GM12878 (cell line): ENCODE measurements around the gene CENPX. TPM values are rescaled to one million over a fixed set of nuclear protein-coding genes. Genes with fewer than 3 reads are reported as not detected.

Experiments
- ATAC-seq: fragments of 200-7000 bp; cut with Tn5 transposase; 3 replicates; pipeline ENCODE4 v1.9.1; 2020; ENCODE audit warnings: mild to moderate bottlenecking, moderate library complexity
- Bru-seq: library from RNA; stranded (reverse); fragments of 400-500 nt; gene quantifications from one replicate; lab custom pipeline; 2021; lab: Mats Ljungman, UMichigan
- BruChase-seq, 2 experiments: library from RNA; stranded (reverse); fragments of 400-500 nt; gene quantifications; one replicate each; lab custom pipeline; 2021; lab: Mats Ljungman, UMichigan
- BruUV-seq: library from RNA; stranded (reverse); fragments of 400-500 nt; replicated peaks from 2 replicates; lab custom pipeline; 2021; lab: Mats Ljungman, UMichigan
- CTCF ChIA-PET: fragments of 300-600 bp; sonication (Branson Sonifier 250); formaldehyde crosslinking; extraction: SDS; loops from one replicate; lab custom pipeline; 2021; ENCODE audit warnings: inconsistent platforms; lab: Yijun Ruan, JAX
- POLR2A ChIA-PET: fragments of 350-600 bp; formaldehyde crosslinking; extraction: SDS; loops from one replicate; lab custom pipeline; 2021; ENCODE audit warnings: inconsistent platforms; lab: Charles Lee
- RAD21 ChIA-PET: fragments of 300-600 bp; sonication (Branson Sonifier 250); formaldehyde crosslinking; loops from one replicate; lab custom pipeline; 2023; ENCODE audit warnings: antibody characterized with exemption; ENCODE audit not compliant: unreplicated experiment; lab: Charles Lee
- SMC1A ChIA-PET: fragments of 300-600 bp; sonication (Branson Sonifier 250); formaldehyde crosslinking; loops from one replicate; lab custom pipeline; 2023; ENCODE audit not compliant: unreplicated experiment, uncharacterized antibody; lab: Charles Lee
- DNase-seq: peaks from one replicate; pipeline ENCODE4 v3.0.0-alpha.2; 2011; ENCODE audit warnings: low read depth, low spot score
- FAIRE-seq: peaks from 3 replicates; lab custom pipeline; 2011; peaks lifted over from hg19 to GRCh38; lab: Jason Lieb, UNC
- H2AFZ ChIP-seq: 2 replicates; pipeline ENCODE4 v1.6.0; 2011; ENCODE audit warnings: low read depth, low read length, control low read depth; ENCODE audit not compliant: control insufficient read depth
- H3K27ac ChIP-seq: 2 replicates; pipeline ENCODE4 v1.5.1; 2011; ENCODE audit warnings: control low read depth; ENCODE audit not compliant: control insufficient read depth, insufficient read depth
- H3K27me3 ChIP-seq, 2 experiments: replicated peaks in 1 of 2; 2 replicates each; pipeline versions ENCODE4 v1.6.0 to v1.6.1; 2011; ENCODE audit warnings: low read length in 1 of 2; ENCODE audit not compliant: control insufficient read depth in 2 of 2, insufficient read depth in 2 of 2
- H3K36me3 ChIP-seq, 2 experiments: 2 replicates each; pipeline ENCODE4 v1.5.1; 2011; ENCODE audit warnings: low read length in 1 of 2; ENCODE audit not compliant: control insufficient read depth in 2 of 2, insufficient read depth in 2 of 2
- H3K4me1 ChIP-seq: 2 replicates; pipeline ENCODE4 v1.6.1; 2011; ENCODE audit warnings: mild to moderate bottlenecking, low read length, moderate library complexity, mixed read lengths; ENCODE audit not compliant: control insufficient read depth, insufficient read depth
- H3K4me2 ChIP-seq: 2 replicates; pipeline ENCODE4 v1.6.0; 2011; ENCODE audit warnings: control low read depth; ENCODE audit not compliant: control insufficient read depth, insufficient read depth
- H3K4me3 ChIP-seq: fragments of 200-600 bp; sonication (generic); 2 replicates; pipeline ENCODE4 v1.5.1; 2016
- H3K79me2 ChIP-seq: 2 replicates; pipeline ENCODE4 v1.6.0; 2011; ENCODE audit warnings: low read length; ENCODE audit not compliant: control insufficient read depth, insufficient read depth
- H3K9ac ChIP-seq: 2 replicates; pipeline ENCODE4 v1.8.0; 2011; ENCODE audit warnings: low read length, control low read depth, mixed read lengths; ENCODE audit not compliant: control insufficient read depth, insufficient read depth
- H3K9me3 ChIP-seq: replicated peaks from 3 replicates; pipeline ENCODE4 v1.5.1; 2011; ENCODE audit warnings: mild to moderate bottlenecking, low read length; ENCODE audit not compliant: control insufficient read depth, insufficient read depth
- H4K20me1 ChIP-seq: 2 replicates; pipeline ENCODE4 v1.6.0; 2011; ENCODE audit not compliant: control insufficient read depth, insufficient read depth
- CBFB ChIP-seq: IDR thresholded peaks from 2 replicates; pipeline ENCODE4 v1.6.1; 2016; ENCODE audit warnings: antibody characterized with exemption, low read depth
- E4F1 ChIP-seq: fragments of 450-650 bp; IDR thresholded peaks from 2 replicates; pipeline ENCODE4 v1.6.1; 2018; ENCODE audit warnings: borderline replicate concordance, mild to moderate bottlenecking; ENCODE audit not compliant: partially characterized antibody
- EGR1 ChIP-seq, 2 experiments: IDR thresholded peaks; 1 replicate in 1 of 2; 2 replicates in 1 of 2; pipeline ENCODE4 v1.6.1; 2011 to 2012; ENCODE audit warnings: low read depth in 2 of 2, low read length in 2 of 2, borderline replicate concordance in 1 of 2, mild to moderate bottlenecking in 1 of 2, moderate library complexity in 1 of 2
- MYB ChIP-seq: fragments of 150-350 bp; IDR thresholded peaks from 2 replicates; pipeline ENCODE4 v1.6.1; 2014; ENCODE audit warnings: mild to moderate bottlenecking, low read depth, low read length, borderline replicate concordance
- NKRF ChIP-seq: fragments of 450-650 bp; conservative IDR thresholded peaks from 2 replicates; pipeline ENCODE4 v1.6.1; 2017; ENCODE audit warnings: mild to moderate bottlenecking, moderate library complexity
- PBX3 ChIP-seq: IDR thresholded peaks from 2 replicates; pipeline ENCODE4 v1.6.1; 2011; ENCODE audit warnings: mild to moderate bottlenecking, low read depth, low read length, moderate library complexity; ENCODE audit not compliant: insufficient replicate concordance
- POLR2AphosphoS5 ChIP-seq: IDR thresholded peaks from 2 replicates; pipeline ENCODE4 v1.6.1; 2011; ENCODE audit warnings: mild to moderate bottlenecking, low read length, inconsistent platforms
- RUNX3 ChIP-seq: IDR thresholded peaks from 2 replicates; pipeline ENCODE4 v1.6.1; 2012; ENCODE audit warnings: low read length, inconsistent platforms
- SIX5 ChIP-seq: IDR thresholded peaks from 2 replicates; pipeline ENCODE4 v1.6.1; 2011; ENCODE audit warnings: mild to moderate bottlenecking, low read depth, low read length, moderate library complexity; ENCODE audit not compliant: severe bottlenecking
- TARDBP ChIP-seq: IDR thresholded peaks from 2 replicates; pipeline ENCODE4 v1.6.1; 2016; ENCODE audit warnings: borderline replicate concordance
- WGBS: methylation state at CpG from one replicate; pipeline ENCODE4 v1.1.6; 2016; ENCODE audit warnings: low lambda C conversion rate; ENCODE audit not compliant: insufficient replicate concordance, insufficient coverage; ENCODE audit errors: missing lambda C conversion rate; 5-methylcytosine and 5-hydroxymethylcytosine counted together
- in situ Hi-C: fragments of 300-500 bp; cut with MboI; formaldehyde crosslinking; loops from 9 replicates; pipeline ENCODE4 v1.14.3; 2018; ENCODE audit warnings: mixed read lengths
- intact Hi-C: fragments of 100-400 bp; cut with micrococcal nuclease; formaldehyde crosslinking; loops from one replicate; pipeline ENCODE4 v1.14.2; 2022; ENCODE audit not compliant: unreplicated experiment
- long read RNA-seq, 2 experiments: library from polyadenylated mRNA; unstranded; transcript quantifications; one replicate each; pipeline ENCODE4 v2.0.0, GENCODE V29; 2019 to 2020
- polyA minus RNA-seq, 3 experiments: library from RNA; depleted of rRNA, polyadenylated mRNA; stranded (reverse); fragments of >200 nt; gene quantifications; 2 replicates each; pipeline ENCODE4 v1.2.3, GENCODE V29; 2011
- polyA plus RNA-seq, 11 experiments: library from polyadenylated mRNA; depleted of rRNA in 4 of 11; unstranded in 6 of 11; stranded (reverse) in 5 of 11; fragments of >200 nt; fragmentation: Nextera tagmentation in 4 of 11; fragmentation: Illumina TruSeq in 1 of 11; extraction: Ambion mirVana in 4 of 11; extraction: Trizol in 1 of 11; gene quantifications; 1 replicate in 1 of 11; 2 replicates in 10 of 11; pipeline versions ENCODE4 v1.2.1 to v1.2.3, GENCODE V29; 2011 to 2016; ENCODE audit warnings: inconsistent platforms in 2 of 11, missing spikeins in 2 of 11, low read depth in 1 of 11
- total RNA-seq, 4 experiments: library from RNA; depleted of rRNA in 3 of 4; stranded (reverse); fragments of >200 nt in 3 of 4; fragmentation: Illumina TruSeq in 1 of 4; extraction: Trizol in 1 of 4; gene quantifications; 2 replicates each; pipeline versions ENCODE4 v1.2.1 to v1.2.3, GENCODE V29; 2013 to 2021

Gene CENPX
- total RNA-seq (2013; cell fraction: nucleolus; rRNA removed): 11.1 and 12.5 TPM in 2 replicates
- 84.0 and 101 TPM in 2 replicates for total RNA-seq (2014; rRNA removed)
- 36.1 and 39.4 TPM in 2 replicates for total RNA-seq (2014; rRNA removed; fragmentation: Illumina TruSeq; extraction: Trizol)
- total RNA-seq (2021): 84.0 and 89.0 TPM in 2 replicates
- polyA plus RNA-seq (2011; ENCODE audit: low read depth): 25.7 TPM
- 29.3 and 54.8 TPM in 2 replicates for polyA plus RNA-seq (2011; rRNA removed)
- polyA plus RNA-seq (2011; cell fraction: cytosol; rRNA removed): 67.3 and 105 TPM in 2 replicates
- polyA plus RNA-seq (2011; cell fraction: nucleus; rRNA removed): 77.9 and 82.8 TPM in 2 replicates
- 34.3 and 37.6 TPM in 2 replicates for polyA plus RNA-seq (2012)
- polyA plus RNA-seq (2014; fragmentation: Illumina TruSeq; extraction: Trizol): 4.1 and 26.8 TPM in 2 replicates
- polyA plus RNA-seq (2014; fragmentation: Nextera tagmentation; extraction: Ambion mirVana): 10 to 100 TPM; 11.7 to 39.3 TPM
- polyA plus RNA-seq (2014; rRNA removed): 111 and 113 TPM in 2 replicates
- 100 to 1,000 TPM; 181 to 182 TPM for polyA plus RNA-seq (2016; fragmentation: Nextera tagmentation; extraction: Ambion mirVana)
- 10.0 and 21.6 TPM in 2 replicates for polyA minus RNA-seq (2011; rRNA and poly(A)+ RNA removed)
- 10.6 and 11.4 TPM in 2 replicates for polyA minus RNA-seq (2011; cell fraction: cytosol; rRNA and poly(A)+ RNA removed)
- 12.7 and 15.8 TPM in 2 replicates for polyA minus RNA-seq (2011; cell fraction: nucleus; rRNA and poly(A)+ RNA removed)
- percentile 55 among the genes with signal in this experiment for Bru-seq, nascent RNA
- percentile 65 among the genes with signal in this experiment for BruChase-seq, experiment 1, labeled RNA remaining after a 6-hour chase
- BruChase-seq, experiment 2, labeled RNA remaining after a 2-hour chase: percentile 60 among the genes with signal in this experiment
- long read RNA-seq, experiment 1, transcript CENPX-206 (4 exons, 710 nt): minor isoform, 5 of 72 reads
- long read RNA-seq, experiment 1, transcript CENPX-201 (4 exons, 751 nt): minor isoform, 17 of 72 reads
- long read RNA-seq, experiment 1, transcript CENPX-202 (5 exons, 805 nt): major isoform, 30 of 72 reads
- long read RNA-seq, experiment 1, partial matches to known transcripts: 3 of 72 reads
- long read RNA-seq, experiment 1, other reads (novel, unspliced or antisense): 6 of 72 reads
- long read RNA-seq, experiment 2, transcript CENPX-202 (5 exons, 805 nt): major isoform, 32 of 112 reads
- long read RNA-seq, experiment 2, transcript CENPX-208 (5 exons, 799 nt): minor isoform, 9 of 112 reads
- long read RNA-seq, experiment 2, transcript CENPX-210 (5 exons, 730 nt): minor isoform, 7 of 112 reads
- long read RNA-seq, experiment 2, transcript CENPX-201 (4 exons, 751 nt): minor isoform, 30 of 112 reads
- long read RNA-seq, experiment 2, partial matches to known transcripts: 14 of 112 reads
- long read RNA-seq, experiment 2, other reads (novel, unspliced or antisense): 9 of 112 reads

- Histone ChIP-seq H3K4me2 (peak within 1 kb of the TSS; percentile 96), H4K20me1 (no peaks in the 10 kb centered on the region), H3K27me3 (no peaks in the 10 kb centered on the region), H3K9ac (peak within 1 kb of the TSS; percentile 85), H3K27ac (peak within 1 kb of the TSS; percentile 69), H3K4me1 (peaks cover 14% of the 10 kb centered on the region), H3K36me3 (no peaks in the 10 kb centered on the region; a peak in 2 of 4 replicates), H3K4me3 (peak within 1 kb of the TSS; percentile 95), H3K9me3 (no peaks in the 10 kb centered on the region), H3K79me2 (peaks cover 26% of the 10 kb centered on the region), H2AFZ (peak within 1 kb of the TSS; percentile 94)
- DNase-seq (no peak), FAIRE-seq (no peak), ATAC-seq (no peak)
- SMC1A ChIA-PET: interaction anchor here (0.9 to 1.8 kb wide), 7 partner anchors 15 to 287 kb away, joined by 3 to 9 read pairs (median 4); partner anchors contain the start of gene DCXR
- WGBS: 1% methylated on average over 44 of the region's 64 CpGs
- RAD21 ChIA-PET: interaction anchor here (0.6 to 4.4 kb wide), 8 partner anchors 12 to 132 kb away, joined by 3 to 68 read pairs (median 6); partner anchors contain the start of genes DCXR and NOTUM
- in situ Hi-C loops (no loop called here), intact Hi-C loops (loop anchor here (5.0 kb wide), 1 partner anchor 160 kb away; the partner anchor contains the start of gene P4HB)
- POLR2A ChIA-PET: interaction anchor here (0.6 to 2.6 kb wide), 10 partner anchors 15 to 189 kb away, joined by 3 to 13 read pairs (median 4); partner anchors contain the start of genes ALYREF, ANAPC11, DCXR and FASN
- BruUV-seq: TSS peak; percentile 75
- CTCF ChIA-PET: interaction anchor here (0.6 to 5.0 kb wide), 12 partner anchors 12 to 288 kb away, joined by 3 to 89 read pairs (median 5); partner anchors contain the start of genes DCXR and NOTUM
- TF ChIP-seq MYB (no peak), E4F1 (no peak), TARDBP (no peak), PBX3 (no peak), EGR1 (IDR thresholded peaks at IDR 0.05; ENCODE audit: borderline replicate concordance in 1 of 2, low read depth in 2 of 2, low read length in 2 of 2) (0 out of 3 replicates have a peak, but pooled peaks of 1 of the 2 experiments have one; percentile 14), CBFB (0 out of 2 replicates have a peak, but pooled peaks have one; percentile 16), POLR2AphosphoS5 (peak; percentile 37; the same call in 1 of the 2 replicates), SIX5 (no peak), RUNX3 (peak; percentile 73), NKRF (peak; percentile 95)
These were observed at the start of gene CENPX for GRCh38 chr17:82022310-82022980. TSS of gene CENPX (minus strand) at chr17:82022878. CDS start at chr17:82022861, 17 bp downstream.
